NCI-H748 (cell line): ENCODE results near the gene NOXA1.

ENCODE experiments used
- DNase-seq: peaks from one replicate; lab custom pipeline; 2025; ENCODE audit not compliant: unreplicated experiment; lab: John Stamatoyannopoulos, UW

The NOXA1 gene

GRCh38 chr9:137482094-137482781 is 59.0 kb downstream of the NOXA1 start:
- DNase-seq = no peak
